ENCODE results near the gene MBD2.
"Not testable (repeated sequence)": the region's sequence is repeated elsewhere in the genome, so short reads cannot be mapped to it uniquely, and the experiment has no call there.

MBD2 gene

DNA sequence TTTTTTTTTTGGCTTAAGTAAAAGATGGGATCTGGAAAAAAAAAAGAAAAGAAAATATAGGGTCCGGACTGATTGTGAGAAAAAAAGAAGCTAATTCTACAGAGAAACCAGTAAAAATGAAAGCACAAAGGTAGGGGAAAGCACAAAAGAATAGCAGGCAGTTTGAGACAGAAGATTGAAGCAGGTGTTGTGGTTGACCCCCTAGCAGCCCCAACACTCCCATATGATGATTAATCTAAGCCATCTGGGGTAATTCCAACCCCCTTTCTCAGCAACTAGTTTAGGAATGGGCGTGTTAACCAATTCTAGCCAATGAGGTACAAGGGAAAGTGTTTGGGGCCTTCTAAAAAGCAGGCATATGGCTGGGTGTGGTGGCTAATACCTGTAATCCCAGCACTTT, 77.0 kb downstream of the MBD2 start:
- no peak for DNase-seq

- DNase-seq = no peak
Observed at GRCh38 chr18:54141041-54141608, 83.3 kb downstream of the MBD2 start.

GRCh38 chr18:54140641-54141040, 83.8 kb downstream of the MBD2 start:
- DNase-seq = no peak

- no peak for DNase-seq
Observed at GRCh38 chr18:54135216-54135615, 89.3 kb downstream of the MBD2 start.

DNA sequence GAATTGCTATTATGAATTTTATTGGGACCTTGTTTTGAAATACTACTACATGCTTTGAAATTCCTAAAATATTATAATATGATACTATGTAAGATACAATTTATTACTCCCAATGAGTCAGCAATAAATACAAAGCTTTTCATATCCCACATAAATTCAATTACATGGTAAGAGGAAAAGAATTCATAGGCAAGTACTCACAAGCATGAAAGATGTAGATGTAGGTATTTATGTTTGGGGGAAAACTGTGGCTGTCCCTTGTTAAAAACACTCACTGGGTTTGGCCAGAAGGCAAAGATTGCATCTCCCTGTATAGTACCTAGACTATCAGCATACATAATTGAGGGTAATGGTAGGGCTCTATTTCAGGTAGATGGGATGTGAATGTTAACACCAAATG, 90.4 kb downstream of the MBD2 start:
- no peak for DNase-seq

- DNase-seq = no peak
Observed at GRCh38 chr18:54130631-54131030, 93.8 kb downstream of the MBD2 start.

DNA sequence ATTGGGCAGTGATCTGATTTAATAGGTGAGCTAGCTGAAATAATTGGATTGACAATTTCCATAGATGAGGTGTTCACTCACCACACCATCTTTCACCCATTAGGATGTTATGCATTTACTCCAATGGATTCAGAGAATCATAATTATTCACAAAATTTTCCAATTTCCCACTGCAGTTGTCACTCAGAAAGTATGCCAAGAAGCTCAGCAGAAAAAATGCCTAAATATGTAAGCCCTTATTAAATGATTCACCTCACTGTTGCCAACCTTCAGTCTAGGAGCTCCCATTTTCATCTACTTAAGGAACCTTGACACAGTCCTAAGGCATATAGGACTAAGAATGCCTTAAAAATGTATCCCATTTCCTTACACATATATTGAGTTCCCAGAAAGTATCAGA, 94.3 kb downstream of the MBD2 start:
- DNase-seq = no peak

- no peak for DNase-seq
Observed at GRCh38 chr18:54129448-54130067, 94.9 kb downstream of the MBD2 start.

- peak; percentile 5 for DNase-seq
Observed at GRCh38 chr18:54127759-54128378, 96.6 kb downstream of the MBD2 start.

DNA sequence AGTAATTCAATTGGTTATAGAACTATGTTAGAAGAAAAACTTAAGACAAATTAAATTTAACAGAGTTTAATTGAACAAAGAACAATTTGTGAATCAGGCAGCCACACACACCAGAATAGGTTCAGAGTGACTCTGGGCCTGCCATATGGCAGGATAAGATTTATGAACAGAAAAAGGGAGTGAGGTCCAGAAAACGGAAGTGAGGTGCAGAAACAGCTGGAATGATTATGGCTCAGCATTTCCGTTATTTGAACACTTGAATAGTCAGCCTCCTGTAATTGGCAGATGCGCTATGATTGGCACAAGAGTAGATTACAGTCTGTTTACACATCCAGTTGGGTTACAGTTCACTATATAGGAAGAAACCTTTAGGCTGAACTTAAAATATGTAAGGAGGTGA, 99.0 kb downstream of the MBD2 start:
- DNase-seq = no peak

DNA sequence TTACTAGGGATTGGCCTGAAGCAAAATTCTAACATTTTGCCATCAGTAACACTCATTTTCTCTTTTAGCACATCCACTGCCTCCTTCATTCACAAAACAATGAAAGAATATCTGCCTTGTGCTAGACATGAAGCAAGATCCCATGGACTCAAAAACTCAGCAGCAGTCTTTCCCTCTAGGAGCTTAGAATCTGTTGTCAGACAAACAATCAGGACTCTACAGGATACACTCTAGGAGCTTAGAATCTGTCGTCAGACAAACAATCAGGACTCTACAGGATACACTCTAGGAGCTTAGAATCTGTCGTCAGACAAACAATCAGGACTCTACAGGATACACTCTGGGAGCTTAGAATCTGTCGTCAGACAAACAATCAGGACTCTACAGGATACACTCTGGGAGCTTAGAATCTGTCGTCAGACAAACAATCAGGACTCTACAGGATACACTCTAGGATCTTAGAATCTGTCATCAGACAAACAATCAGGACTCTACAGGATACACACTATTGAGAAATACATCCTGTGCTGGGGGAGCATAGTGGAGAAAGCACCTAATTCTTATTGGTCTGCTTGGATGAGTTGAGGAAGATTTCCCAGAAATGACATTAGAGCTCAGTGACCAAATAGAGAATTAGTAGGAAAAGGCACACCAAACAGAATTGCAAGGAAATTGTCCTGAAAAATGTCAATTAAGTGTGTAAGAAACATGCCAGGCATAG, 100.6 kb downstream of the MBD2 start:
- not testable (repeated sequence) for DNase-seq

GRCh38 chr18:54119524-54120019, 104.9 kb downstream of the MBD2 start:
- no peak for DNase-seq

- no peak for DNase-seq
Observed at GRCh38 chr18:54117853-54118773, 106.4 kb downstream of the MBD2 start.

DNA sequence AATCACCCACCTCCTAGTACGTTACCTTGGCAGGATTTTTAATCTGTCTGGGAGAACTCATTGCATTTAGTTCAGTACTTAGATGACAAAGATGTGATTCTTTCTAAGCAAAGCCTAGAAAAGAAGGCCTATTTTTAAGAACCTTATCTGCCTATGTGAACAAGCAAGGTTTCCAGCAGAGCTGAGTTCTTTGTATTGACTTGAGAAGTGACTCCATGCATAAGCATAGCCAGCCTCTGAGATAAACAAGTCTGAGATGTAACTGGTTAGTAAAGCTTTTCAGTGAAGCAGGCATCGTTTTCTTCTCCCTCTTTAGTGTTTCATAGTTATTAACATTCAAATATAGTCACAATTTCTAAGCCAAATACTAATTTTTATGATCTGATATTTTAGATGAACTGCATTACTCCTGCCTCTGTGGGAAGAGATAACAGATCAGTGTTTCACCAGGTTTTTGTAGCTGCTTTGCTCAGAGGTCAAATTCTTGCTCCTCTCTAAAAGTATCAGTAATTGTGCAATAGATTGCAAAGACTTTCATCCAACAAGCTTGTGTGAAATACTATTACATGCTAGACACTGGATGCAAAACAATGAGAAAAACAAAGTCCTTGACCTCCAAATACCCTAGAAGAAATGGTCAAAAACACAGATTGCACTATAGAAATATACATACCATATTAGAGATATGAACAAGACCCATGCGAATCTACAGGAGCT, 107.8 kb downstream of the MBD2 start:
- DNase-seq = no peak

DNA sequence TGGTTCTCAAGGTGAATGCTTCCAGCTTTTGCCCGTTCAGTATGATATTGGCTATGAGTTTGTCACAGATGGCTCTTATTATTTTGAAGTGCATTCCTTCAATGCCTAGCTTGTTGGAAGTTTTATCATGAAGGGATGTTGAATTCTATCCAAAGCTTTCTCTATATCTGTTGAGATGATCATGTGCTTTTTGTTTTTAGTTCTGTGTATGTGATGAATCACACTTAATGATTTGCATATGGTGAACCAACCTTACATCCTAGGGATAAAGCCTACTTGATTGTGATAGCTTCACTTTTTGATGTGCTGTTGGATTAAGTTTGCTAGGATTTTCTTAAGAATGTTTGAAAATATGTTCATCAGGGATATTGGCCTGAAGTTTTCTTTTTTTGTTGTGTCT, 112.1 kb downstream of the MBD2 start:
- no peak for DNase-seq

- DNase-seq = no peak
Observed at GRCh38 chr18:54109131-54109683, 115.3 kb downstream of the MBD2 start.

DNA sequence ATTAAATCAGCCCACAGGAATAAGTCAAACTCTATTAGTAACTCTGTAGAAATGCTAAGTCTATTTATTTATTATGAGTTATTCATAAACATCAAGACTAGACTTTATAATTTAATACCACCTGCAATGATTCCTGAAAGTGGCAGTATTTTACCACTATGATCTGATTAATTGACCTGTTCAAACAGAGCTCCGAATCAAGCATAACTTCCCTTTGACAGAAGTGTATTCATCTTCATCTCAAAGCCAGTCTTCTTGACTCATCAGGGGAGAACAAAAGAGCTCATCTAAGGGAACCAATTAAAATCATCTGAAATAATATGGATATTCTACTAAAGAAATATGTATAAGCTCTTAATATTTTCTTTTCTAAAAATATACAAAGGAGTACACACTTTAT, 122.3 kb downstream of the MBD2 start:
- no peak for DNase-seq

Data from NCI-H510A (cell line).